Naive thymus-derived CD4-positive, alpha-beta T cell (primary cell): Measurements from ENCODE around the gene YJEFN3. TPM values are rescaled to one million over a fixed set of nuclear protein-coding genes. Genes with fewer than 3 reads are reported as not detected.
A peak's percentile ranks its signal among the peaks of the same experiment; 100 is the strongest.

Experiments
- ATAC-seq: fragments of 150-1000 bp; cut with Tn5 transposase; 2 replicates; pipeline ENCODE4 v1.10.0; 2021; ENCODE audit warnings: mild to moderate bottlenecking, moderate library complexity
- CTCF ChIA-PET: fragments of 350-600 bp; sonication (Branson Sonifier 250); formaldehyde crosslinking; loops from one replicate; lab custom pipeline; 2021; ENCODE audit warnings: antibody characterized with exemption; lab: Charles Lee
- POLR2A ChIA-PET: fragments of 350-600 bp; sonication (Branson Sonifier 250); formaldehyde crosslinking; loops from one replicate; lab custom pipeline; 2021; ENCODE audit warnings: antibody characterized with exemption, inconsistent platforms; lab: Charles Lee
- DNase-seq, 9 donors: peaks; one replicate each; pipeline versions ENCODE4 v3.0.0 to v3.0.0-alpha.2; 2020 to 2022; ENCODE audit warnings: mixed read lengths in 1 of 9
- H3K27ac ChIP-seq: one replicate; pipeline ENCODE4 v1.7.0; 2013; ENCODE audit warnings: mild to moderate bottlenecking, low read depth, low read length, moderate library complexity
- H3K27me3 ChIP-seq, 2 donors: one replicate each; pipeline ENCODE4 v1.7.0; 2013; ENCODE audit warnings: low read length in 2 of 2, mild to moderate bottlenecking in 2 of 2, moderate library complexity in 2 of 2; ENCODE audit not compliant: control insufficient read depth in 2 of 2, insufficient read depth in 2 of 2
- H3K36me3 ChIP-seq, 3 experiments: 1 replicate in 2 of 3; 2 replicates in 1 of 3; pipeline ENCODE4 v1.7.0; 2013; ENCODE audit warnings: low read length in 3 of 3, mild to moderate bottlenecking in 3 of 3, moderate library complexity in 1 of 3; ENCODE audit not compliant: insufficient read depth in 3 of 3, control insufficient read depth in 2 of 3
- H3K4me1 ChIP-seq, 2 donors: one replicate each; pipeline ENCODE4 v1.7.0; 2013; ENCODE audit warnings: low read length in 2 of 2, mild to moderate bottlenecking in 2 of 2, moderate library complexity in 1 of 2; ENCODE audit not compliant: control insufficient read depth in 2 of 2, insufficient read depth in 2 of 2
- H3K4me3 ChIP-seq: 2 replicates; pipeline ENCODE4 v1.7.0; 2013; ENCODE audit warnings: mild to moderate bottlenecking, low read length
- H3K9me3 ChIP-seq, 3 experiments: 1 replicate in 2 of 3; 2 replicates in 1 of 3; pipeline ENCODE4 v1.7.0; 2013; ENCODE audit warnings: low read length in 3 of 3; ENCODE audit not compliant: control insufficient read depth in 2 of 3
- H3K27ac Mint-ChIP-seq, 9 donors: one replicate each; pipeline ENCODE4 v1.8.0; 2020 to 2022; ENCODE audit warnings: mixed read lengths in 9 of 9, mild to moderate bottlenecking in 8 of 9, moderate library complexity in 5 of 9, inconsistent platforms in 2 of 9
- H3K27me3 Mint-ChIP-seq, 5 donors: one replicate each; pipeline ENCODE4 v1.8.0; 2021 to 2022; ENCODE audit warnings: mixed read lengths in 5 of 5, mild to moderate bottlenecking in 1 of 5
- H3K36me3 Mint-ChIP-seq, 5 donors: one replicate each; pipeline ENCODE4 v1.8.0; 2020 to 2022; ENCODE audit warnings: mixed read lengths in 5 of 5, mild to moderate bottlenecking in 3 of 5, inconsistent platforms in 1 of 5
- H3K4me1 Mint-ChIP-seq, 7 donors: one replicate each; pipeline ENCODE4 v1.8.0; 2020 to 2022; ENCODE audit warnings: mixed read lengths in 7 of 7, mild to moderate bottlenecking in 3 of 7, inconsistent platforms in 1 of 7
- H3K4me3 Mint-ChIP-seq, 10 donors: one replicate each; pipeline ENCODE4 v1.8.0; 2020 to 2022; ENCODE audit warnings: mild to moderate bottlenecking in 10 of 10, mixed read lengths in 10 of 10, moderate library complexity in 6 of 10, inconsistent platforms in 2 of 10
- H3K9me3 Mint-ChIP-seq, 11 donors: one replicate each; pipeline ENCODE4 v1.8.0; 2020 to 2022; ENCODE audit warnings: mixed read lengths in 11 of 11, mild to moderate bottlenecking in 4 of 11, inconsistent platforms in 1 of 11, moderate library complexity in 1 of 11
- intact Hi-C, 2 donors: fragments of 100-400 bp; cut with micrococcal nuclease; formaldehyde crosslinking; loops; one replicate each; pipeline ENCODE4 v1.15.1; 2023
- polyA plus RNA-seq, 2 donors: library from polyadenylated mRNA; unstranded; fragments of 300-500 nt; fragmentation: Illumina TruSeq; gene quantifications; one replicate each; pipeline ENCODE4 v1.2.3, GENCODE V29; 2021
- total RNA-seq, 6 experiments: library from RNA in 5 of 6; stranded (reverse) in 5 of 6; gene quantifications; 1 replicate in 5 of 6; 2 replicates in 1 of 6; pipeline ENCODE4 v1.2.3 and lab custom pipeline; 2021 to 2026

YJEFN3 gene
- total and polyA plus RNA-seq, 7 experiments from 2014 or later: 0.68 to 18.2 (median 9.2) TPM; not detected in 1

- H3K36me3 ChIP-seq: peaks cover 0 to 42% (median 4%) of the 10 kb centered on the region in 3 experiments
- Mint-ChIP-seq H3K27ac (peak overlapping the region in 4 of 9 donors; percentile 12 to 48 (median 38)), H3K4me1 (peaks cover 0 to 3% (median 0%) of the 10 kb centered on the region in 7 donors), H3K36me3 (peaks cover 3 to 27% (median 5%) of the 10 kb centered on the region in 5 donors), H3K4me3 (no peak overlapping the region), H3K9me3 (peaks cover 0 to 3% (median 0%) of the 10 kb centered on the region in 11 donors), H3K27me3 (no peaks in the 10 kb centered on the region)
- H3K27ac ChIP-seq: no peak overlapping the region
- intact Hi-C loops: no loop called here
- H3K4me3 ChIP-seq: no peak overlapping the region
- ChIA-PET CTCF (no interaction called here), POLR2A (interaction anchor here (0.7 to 1.3 kb wide), 2 partner anchors 8 to 103 kb away, joined by 3 read pairs; partner anchors contain the start of gene GATAD2A)
- no peaks in the 10 kb centered on the region for H3K27me3 ChIP-seq
- DNase-seq: no peak
- no peaks in the 10 kb centered on the region for H3K4me1 ChIP-seq
- ATAC-seq: no peak
- H3K9me3 ChIP-seq: no peaks in the 10 kb centered on the region
These were observed 20.5 kb upstream of the YJEFN3 start for GRCh38 chr19:19508217-19508616.

- CTCF ChIA-PET: no interaction called here
These were observed 18.3 kb upstream of the YJEFN3 start for GRCh38 chr19:19510432-19510831.

GRCh38 chr19:19513682-19514081 lies 15.0 kb upstream of the YJEFN3 start:
- ATAC-seq (no peak), DNase-seq (no peak)
- ChIA-PET POLR2A (interaction anchor here (0.7 to 4.2 kb wide), 2 partner anchors 21 to 108 kb away, joined by 3 to 15 read pairs; partner anchors contain the start of gene GATAD2A), CTCF (no interaction called here)
- Mint-ChIP-seq H3K36me3 (peaks cover 0 to 12% (median 0%) of the 10 kb centered on the region in 5 donors), H3K4me3 (peak overlapping the region in 5 of 10 donors; percentile 16 to 89 (median 32)), H3K27ac (peak overlapping the region in 1 of 9 donors; percentile 21), H3K27me3 (no peaks in the 10 kb centered on the region), H3K4me1 (peaks cover 0 to 22% (median 12%) of the 10 kb centered on the region in 7 donors), H3K9me3 (peaks cover 0 to 5% (median 0%) of the 10 kb centered on the region in 11 donors)
- no peak overlapping the region for H3K27ac ChIP-seq
- peaks cover 0 to 8% (median 0%) of the 10 kb centered on the region in 3 experiments for H3K36me3 ChIP-seq
- no peaks in the 10 kb centered on the region for H3K9me3 ChIP-seq
- no peak overlapping the region for H3K4me3 ChIP-seq
- intact Hi-C loops: no loop called here
- H3K27me3 ChIP-seq: no peaks in the 10 kb centered on the region
- H3K4me1 ChIP-seq: peaks cover 9 to 14% of the 10 kb centered on the region in 2 donors

More at GRCh38 chr19:19510432-19510831, 18.3 kb upstream of the YJEFN3 start:
- no peak overlapping the region for H3K4me3 ChIP-seq
- Mint-ChIP-seq H3K4me1 (peaks cover 0 to 4% (median 0%) of the 10 kb centered on the region in 7 donors), H3K27me3 (no peaks in the 10 kb centered on the region), H3K36me3 (peaks cover 0 to 15% (median 3%) of the 10 kb centered on the region in 5 donors), H3K9me3 (peaks cover 0 to 3% (median 0%) of the 10 kb centered on the region in 11 donors), H3K27ac (peak overlapping the region in 5 of 9 donors; percentile 23 to 65 (median 48)), H3K4me3 (no peak overlapping the region)
- no peak overlapping the region for H3K27ac ChIP-seq
- POLR2A ChIA-PET: interaction anchor here (0.8 to 0.9 kb wide), 3 partner anchors 19 to 160 kb away, joined by 3 to 4 read pairs (median 3); no protein-coding TSS in a partner anchor
- ATAC-seq: no peak
- DNase-seq: no peak
- no peaks in the 10 kb centered on the region for H3K9me3 ChIP-seq
- peaks cover 0 to 20% (median 0%) of the 10 kb centered on the region in 3 experiments for H3K36me3 ChIP-seq
- no peaks in the 10 kb centered on the region for H3K27me3 ChIP-seq
- H3K4me1 ChIP-seq: peaks cover 0 to 3% of the 10 kb centered on the region in 2 donors
- intact Hi-C loops: no loop called here

GRCh38 chr19:19514215-19514657 lies 14.5 kb upstream of the YJEFN3 start:
- no peaks in the 10 kb centered on the region for H3K27me3 Mint-ChIP-seq
- no peaks in the 10 kb centered on the region for H3K9me3 ChIP-seq
- H3K4me1 ChIP-seq: peaks cover 9 to 14% of the 10 kb centered on the region in 2 donors
- POLR2A ChIA-PET: interaction anchor here (0.6 to 4.2 kb wide), 4 partner anchors 21 to 913 kb away, joined by 3 to 15 read pairs (median 4); partner anchors contain the start of gene GATAD2A
- peaks cover 0 to 5% (median 0%) of the 10 kb centered on the region in 11 donors for H3K9me3 Mint-ChIP-seq
- peaks cover 0 to 11% (median 0%) of the 10 kb centered on the region in 3 experiments for H3K36me3 ChIP-seq
- CTCF ChIA-PET: no interaction called here
- H3K27ac Mint-ChIP-seq: peak overlapping the region in 2 of 9 donors; percentile 29 to 59
- H3K36me3 Mint-ChIP-seq: peaks cover 0 to 14% (median 2%) of the 10 kb centered on the region in 5 donors
- H3K4me1 Mint-ChIP-seq: peaks cover 2 to 26% (median 13%) of the 10 kb centered on the region in 7 donors
- intact Hi-C loops: no loop called here
- no peaks in the 10 kb centered on the region for H3K27me3 ChIP-seq
- H3K27ac ChIP-seq: no peak overlapping the region
- ATAC-seq: no peak
- H3K4me3 Mint-ChIP-seq: peak overlapping the region in 9 of 10 donors; percentile 23 to 89 (median 59)
- no peak for DNase-seq
- no peak overlapping the region for H3K4me3 ChIP-seq

- Mint-ChIP-seq H3K36me3 (peaks cover 0 to 21% (median 3%) of the 10 kb centered on the region in 5 donors), H3K27ac (peak within 1 kb of the TSS; percentile 89 to 98 (median 96)), H3K27me3 (no peaks in the 10 kb centered on the region), H3K9me3 (peaks cover 0 to 5% (median 0%) of the 10 kb centered on the region in 11 donors), H3K4me1 (peaks cover 11 to 33% (median 21%) of the 10 kb centered on the region in 7 donors), H3K4me3 (peak within 1 kb of the TSS; percentile 89 to 98 (median 95))
- Histone ChIP-seq H3K4me3 (peak within 1 kb of the TSS; percentile 96), H3K36me3 (peaks cover 0 to 18% (median 0%) of the 10 kb centered on the region in 3 experiments), H3K27me3 (no peaks in the 10 kb centered on the region), H3K4me1 (peaks cover 13 to 14% of the 10 kb centered on the region in 2 donors), H3K27ac (peak within 1 kb of the TSS; percentile 83), H3K9me3 (no peaks in the 10 kb centered on the region)
- no peak for DNase-seq
- no peak for ATAC-seq
- ChIA-PET CTCF (interaction anchor here (0.6 kb wide), 1 partner anchor 275 kb away, joined by 3 read pairs; no protein-coding TSS in a partner anchor), POLR2A (interaction anchor here (0.6 to 4.2 kb wide), 17 partner anchors 8 to 914 kb away, joined by 3 to 15 read pairs (median 5); partner anchors contain the start of genes ATP13A1, GATAD2A, LPAR2 and ZNF101)
- intact Hi-C loops: loop anchor here in 1 of 2 donors (5.0 kb wide), 2 partner anchors 217 to 1507 kb away; partner anchors contain the start of genes ZNF14 and ZNF430
These were observed 13.7 kb upstream of the YJEFN3 start, which contains the start of gene TSSK6 for GRCh38 chr19:19514881-19515641. TSS of gene TSSK6 (minus strand) at chr19:19515548. CDS start at chr19:19515427, 121 bp downstream.
